HPDE6-E6E7 (cell line): ENCODE data around the gene SYT1.
A peak's percentile ranks its signal among the peaks of the same experiment; 100 is the strongest.

Experiments used
- DNase-seq: peaks from one replicate; pipeline ENCODE4 v3.0.0; 2011; ENCODE audit warnings: missing footprints; ENCODE audit errors: extremely low spot score

SYT1 gene

DNA sequence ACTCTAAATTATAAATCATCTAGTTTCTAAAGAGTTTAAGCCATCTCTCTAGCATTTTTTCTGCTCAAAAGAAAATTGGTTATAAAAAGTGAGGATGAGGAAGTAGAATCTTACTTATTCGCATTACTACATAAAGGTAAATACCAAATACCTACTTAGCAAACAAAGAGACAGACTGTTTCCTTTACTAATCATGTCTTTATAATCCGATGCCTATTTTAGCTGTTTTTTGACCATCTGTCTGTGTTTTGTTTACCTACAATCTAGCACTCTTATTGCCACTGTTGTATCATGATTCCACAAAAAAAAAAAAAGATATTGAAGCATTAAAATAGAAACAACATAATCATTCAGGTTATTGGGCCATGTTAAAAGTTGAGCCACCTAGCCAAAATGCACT lies 430.0 kb downstream of the SYT1 start:
- DNase-seq: no peak

DNA sequence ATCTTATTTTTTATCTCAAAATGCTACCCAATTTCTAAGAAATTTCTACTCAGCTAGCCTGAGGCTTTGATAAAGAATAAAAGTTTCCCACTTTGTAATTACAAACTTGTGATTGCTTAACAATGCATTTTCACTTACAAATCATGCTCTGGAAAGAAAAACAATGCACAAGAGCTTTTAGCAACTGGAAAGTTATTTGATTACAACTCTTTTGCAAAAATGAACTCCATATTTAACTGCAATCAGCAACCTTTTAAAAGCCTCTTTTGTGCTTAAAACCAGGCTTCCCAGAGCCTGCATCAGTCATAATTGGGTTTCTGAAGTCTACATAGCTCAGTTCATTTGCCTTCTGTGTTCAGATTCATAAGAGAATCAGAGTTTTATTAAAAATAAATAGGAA lies 431.0 kb downstream of the SYT1 start:
- DNase-seq: no peak

DNA sequence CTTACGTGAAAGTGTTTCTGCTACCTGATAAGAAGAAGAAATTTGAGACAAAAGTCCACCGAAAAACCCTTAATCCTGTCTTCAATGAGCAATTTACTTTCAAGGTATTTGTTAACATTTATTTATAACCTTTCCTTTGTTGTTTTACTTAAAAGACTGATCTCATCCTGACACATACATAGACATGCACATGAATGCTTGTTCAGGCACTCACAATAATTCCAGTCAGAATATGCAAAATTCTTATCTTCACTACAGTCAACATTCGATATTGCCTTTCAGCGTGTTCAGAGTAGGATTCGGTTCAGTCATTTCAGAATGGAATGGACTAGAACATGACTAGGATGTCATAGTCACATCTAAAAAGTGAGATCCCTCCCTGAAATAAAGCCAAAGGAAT lies 431.6 kb downstream of the SYT1 start:
- peak; percentile 2 for DNase-seq

DNA sequence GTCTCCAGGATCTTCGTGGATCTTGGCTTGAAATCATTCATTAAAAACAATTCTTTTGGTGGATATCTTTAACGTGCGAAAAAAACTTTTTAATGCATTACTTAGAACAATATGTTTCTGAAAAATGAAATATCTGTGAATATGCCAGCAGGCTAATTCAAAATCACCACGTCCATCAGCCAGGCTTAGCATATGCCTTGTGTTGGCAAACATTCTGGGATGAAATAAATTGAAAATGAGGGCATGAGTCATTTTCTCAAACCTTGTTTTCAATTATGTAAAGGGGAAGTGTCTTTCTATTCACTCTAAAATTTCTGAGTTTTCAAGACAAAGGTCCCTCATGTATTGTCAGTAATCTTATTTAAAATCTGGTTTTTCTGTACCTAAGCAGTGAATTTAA lies 432.3 kb downstream of the SYT1 start:
- DNase-seq: no peak

DNA sequence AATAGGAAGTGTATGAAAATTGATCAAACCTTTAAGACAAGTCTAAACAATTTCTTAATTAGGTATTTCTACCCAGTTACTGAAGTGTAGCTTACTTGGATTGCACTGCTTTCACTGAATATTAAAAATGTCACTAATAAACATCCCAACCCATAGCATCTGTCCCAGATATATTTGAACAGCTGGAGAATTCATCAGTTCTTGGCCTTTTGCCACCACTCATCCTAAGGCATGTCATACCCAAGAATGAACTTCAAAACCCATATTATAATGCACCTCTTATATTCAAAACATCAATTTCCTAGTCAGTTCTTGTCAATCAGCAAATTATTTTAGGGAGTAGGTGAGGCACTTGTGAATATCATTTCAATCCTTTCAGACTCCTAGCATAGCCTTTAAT lies 433.9 kb downstream of the SYT1 start:
- no peak for DNase-seq

DNA sequence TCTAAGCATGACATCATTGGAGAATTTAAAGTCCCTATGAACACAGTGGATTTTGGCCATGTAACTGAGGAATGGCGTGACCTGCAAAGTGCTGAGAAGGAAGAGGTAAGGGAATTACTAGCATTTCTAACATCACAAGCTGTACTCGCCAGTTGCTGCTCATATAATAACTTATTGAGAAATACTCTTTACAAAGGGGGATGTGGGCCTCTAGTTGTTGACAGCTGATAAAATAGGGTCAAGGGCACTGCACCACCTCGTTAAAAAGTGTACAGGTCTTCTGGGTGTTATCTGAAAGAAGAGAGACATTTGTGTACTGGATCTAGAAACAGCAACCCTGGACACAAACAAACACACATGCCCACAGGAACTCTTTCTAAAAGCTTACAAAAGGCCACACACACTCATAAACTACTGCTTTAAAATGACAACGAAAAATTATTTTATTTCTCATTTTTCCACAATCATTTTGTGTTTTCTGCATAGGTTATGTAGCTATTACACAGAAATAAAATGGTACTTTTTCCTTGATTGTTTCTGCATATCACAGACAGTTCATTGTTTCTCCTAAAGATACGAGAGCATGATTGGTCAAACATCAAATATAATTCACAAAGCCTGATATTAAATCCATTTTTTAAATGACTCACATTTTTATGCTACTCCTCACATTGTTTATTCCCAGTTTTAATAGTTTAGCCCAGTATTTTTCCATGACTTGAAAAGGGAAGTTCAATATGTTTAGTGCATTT lies 435.0 kb downstream of the SYT1 start:
- no peak for DNase-seq

DNA sequence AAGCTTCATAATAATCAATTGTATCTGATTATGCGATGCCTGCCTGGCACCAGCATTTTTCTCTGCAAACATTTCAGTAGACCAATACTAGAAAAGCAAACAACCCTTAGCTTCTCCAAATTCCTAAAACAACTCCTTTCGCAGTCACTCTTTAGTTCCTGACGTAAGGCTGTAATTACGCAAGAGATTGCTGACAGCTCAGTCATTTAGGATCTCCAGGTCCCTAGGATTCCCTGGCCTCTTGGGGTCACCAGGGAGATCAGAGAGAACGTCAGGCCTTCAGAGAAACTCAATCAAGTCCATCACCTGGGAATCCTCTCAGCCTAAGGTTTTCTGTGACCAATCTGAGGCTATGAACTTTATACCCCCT lies 435.6 kb downstream of the SYT1 start:
- DNase-seq: no peak

DNA sequence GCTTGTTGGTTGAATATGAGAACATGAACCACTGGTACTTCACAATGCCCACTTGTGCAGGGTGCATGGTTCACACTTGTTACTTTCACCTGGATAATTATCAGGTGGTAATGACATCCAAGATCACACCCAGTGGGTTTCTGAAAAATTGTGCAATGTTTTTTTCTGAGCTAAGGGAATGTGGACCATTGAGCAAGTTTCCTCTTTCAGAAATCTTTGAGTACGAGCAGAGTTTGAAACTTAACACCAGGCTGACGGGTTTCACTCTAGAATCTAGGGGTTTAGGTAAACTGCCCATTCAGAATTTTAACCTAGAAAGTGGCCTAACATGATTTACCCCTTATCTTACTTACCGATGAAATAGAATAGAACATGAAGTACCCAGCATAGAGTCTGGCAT lies 436.6 kb downstream of the SYT1 start:
- no peak for DNase-seq

DNA sequence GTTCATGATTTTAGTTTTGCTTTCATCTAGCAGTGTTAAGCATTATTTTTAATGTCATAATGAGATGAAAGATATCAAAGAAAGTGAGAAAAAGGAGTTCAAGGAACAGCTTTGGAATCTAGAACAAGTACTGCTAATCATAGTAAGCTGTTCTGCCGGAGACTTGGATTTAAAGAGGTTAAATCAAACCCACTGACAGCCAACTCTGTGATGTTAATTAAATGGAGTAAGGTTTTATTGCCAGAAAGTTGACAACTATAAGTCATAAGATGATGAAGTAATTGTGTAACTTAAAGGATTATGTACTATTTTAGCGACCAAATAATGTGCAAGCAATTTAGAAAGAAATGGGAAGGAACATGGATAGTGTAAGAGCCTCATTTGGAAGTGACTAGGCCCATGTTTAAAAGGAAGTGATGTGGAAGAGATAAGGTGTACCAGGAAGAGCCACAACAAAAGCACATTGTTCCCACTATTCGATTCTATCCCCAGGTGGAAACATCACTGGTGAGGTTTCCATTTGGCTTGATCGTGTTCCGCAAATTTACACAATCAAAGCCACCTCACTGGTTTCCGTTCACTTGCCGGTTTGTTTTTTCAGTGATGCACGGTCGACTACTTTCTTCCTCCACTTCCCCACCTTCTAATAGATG lies 437.7 kb downstream of the SYT1 start:
- no peak for DNase-seq

DNA sequence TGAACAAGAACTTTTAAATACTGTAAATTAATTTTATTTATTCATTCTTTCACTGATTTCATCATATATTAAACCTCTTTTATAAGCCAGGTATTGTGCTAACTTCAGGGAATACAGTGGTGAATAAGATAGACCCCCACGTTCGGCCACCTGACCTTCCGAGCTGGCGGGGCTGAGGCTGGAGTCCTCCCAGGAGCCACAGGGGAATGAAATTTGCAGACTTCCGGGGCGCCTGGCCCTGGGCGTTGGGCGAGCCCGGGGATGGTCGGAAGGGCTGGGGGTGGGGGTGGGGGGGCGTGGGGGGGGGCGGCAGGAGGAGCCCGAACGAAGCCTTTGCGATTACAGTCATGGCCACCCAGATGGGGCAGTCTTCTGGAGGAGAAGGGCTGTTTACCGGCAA lies 442.8 kb downstream of the SYT1 start:
- DNase-seq: no peak

DNA sequence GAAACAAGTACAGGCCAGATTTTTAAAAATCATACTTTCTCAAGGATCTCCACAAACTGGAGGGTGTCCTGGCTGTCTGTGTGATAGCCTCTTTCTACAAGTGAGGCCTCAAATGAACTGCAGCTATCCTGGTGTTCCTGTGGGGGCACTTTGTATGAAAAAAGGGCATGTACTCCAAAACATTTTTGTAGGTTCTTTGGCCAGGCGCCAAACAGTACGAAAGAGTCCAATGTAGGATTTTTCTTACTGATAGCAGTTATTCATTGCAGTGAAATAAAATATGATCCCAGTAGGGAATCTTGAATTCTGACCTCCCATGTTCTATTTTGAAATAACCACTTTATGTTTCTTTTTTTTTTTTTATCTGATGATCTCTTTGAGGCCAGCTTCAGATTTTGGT lies 444.5 kb downstream of the SYT1 start:
- DNase-seq: no peak

DNA sequence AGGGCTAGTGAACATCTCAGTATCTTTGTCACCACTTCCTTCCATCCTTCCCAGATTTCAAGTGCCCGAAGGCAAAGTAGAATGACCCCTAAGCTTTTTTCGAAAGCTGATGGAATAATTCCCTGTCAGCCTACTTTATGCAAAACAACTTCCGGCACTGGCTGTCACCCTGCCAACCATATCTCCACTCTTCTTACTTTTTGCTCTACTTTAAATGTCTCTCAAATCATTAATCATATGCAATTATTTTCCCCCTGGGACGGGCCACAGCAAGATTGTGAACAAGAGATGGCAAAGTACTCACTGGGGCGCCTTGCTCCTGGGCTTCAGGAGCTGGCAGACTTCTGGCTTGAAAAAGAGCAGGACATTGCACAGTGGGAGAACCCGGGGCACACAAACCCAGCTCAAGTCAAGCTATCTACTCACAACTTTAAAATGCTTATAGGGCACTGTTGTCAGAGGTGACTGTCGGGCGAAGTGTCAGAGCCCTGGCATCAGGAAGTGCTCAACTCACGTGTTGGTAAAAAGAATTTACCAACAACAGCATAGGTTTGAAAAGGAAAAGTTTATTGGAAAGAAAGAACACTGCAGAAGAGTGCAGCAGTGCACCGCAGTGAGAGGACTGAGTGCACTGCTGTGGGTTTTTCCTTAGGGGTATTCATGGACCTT lies 452.7 kb downstream of the SYT1 start:
- DNase-seq: no peak

DNA sequence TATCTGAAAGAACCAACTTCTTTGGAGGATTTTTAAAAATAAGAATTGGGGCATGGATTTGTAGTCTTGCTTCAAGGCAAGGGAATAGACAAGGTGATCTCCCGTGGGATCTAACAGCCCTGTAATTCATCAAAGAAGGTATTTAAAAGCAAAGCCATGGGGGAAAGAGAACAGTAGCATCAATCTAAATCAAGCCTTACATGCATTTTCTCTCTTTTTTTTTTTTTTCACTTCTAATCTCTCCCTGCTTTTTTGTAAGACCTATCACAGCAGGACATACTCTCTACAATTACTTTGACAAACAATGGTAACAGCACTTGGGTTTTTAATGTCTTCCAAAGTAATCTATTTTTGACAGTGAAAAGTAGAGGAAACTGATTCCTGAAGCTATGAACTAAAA lies 458.3 kb downstream of the SYT1 start:
- no peak for DNase-seq

DNA sequence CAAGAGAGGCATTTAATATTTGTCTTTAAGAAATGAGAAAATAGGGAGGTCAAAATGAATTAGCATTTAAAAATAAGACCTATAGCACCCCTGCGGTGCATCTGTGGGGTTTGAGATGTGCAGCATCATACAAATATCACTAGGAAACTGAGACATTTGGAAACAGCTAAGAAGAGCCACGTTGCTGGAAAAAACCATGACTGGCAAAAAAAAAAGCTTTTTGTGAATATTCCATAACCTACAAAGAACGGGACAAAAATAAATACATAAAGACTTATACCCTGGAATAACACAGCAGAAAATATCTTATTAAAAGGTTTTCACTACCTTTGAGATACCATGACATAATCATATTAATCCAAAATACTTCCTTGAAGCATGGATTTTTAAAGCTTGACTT lies 460.0 kb downstream of the SYT1 start:
- no peak for DNase-seq

DNA sequence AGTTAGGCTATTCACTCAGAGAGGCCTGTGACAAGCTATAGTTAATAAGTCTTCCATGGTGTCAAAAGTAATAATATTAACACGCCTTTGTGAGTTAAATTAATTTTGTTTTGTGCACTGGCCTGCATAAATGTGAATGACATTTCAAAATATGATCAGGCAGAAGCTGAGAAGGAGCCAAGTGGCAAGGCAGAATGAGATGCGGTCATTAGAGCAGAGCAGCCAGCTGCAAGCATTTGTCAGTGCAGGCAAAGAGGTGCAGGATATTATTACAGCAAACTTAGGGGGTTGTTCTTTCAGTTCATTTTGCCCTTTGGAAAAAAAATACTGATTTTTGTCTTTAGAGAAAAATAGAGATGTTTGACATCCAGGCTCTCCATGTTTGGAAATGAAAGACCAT lies 461.6 kb downstream of the SYT1 start:
- DNase-seq: no peak

DNA sequence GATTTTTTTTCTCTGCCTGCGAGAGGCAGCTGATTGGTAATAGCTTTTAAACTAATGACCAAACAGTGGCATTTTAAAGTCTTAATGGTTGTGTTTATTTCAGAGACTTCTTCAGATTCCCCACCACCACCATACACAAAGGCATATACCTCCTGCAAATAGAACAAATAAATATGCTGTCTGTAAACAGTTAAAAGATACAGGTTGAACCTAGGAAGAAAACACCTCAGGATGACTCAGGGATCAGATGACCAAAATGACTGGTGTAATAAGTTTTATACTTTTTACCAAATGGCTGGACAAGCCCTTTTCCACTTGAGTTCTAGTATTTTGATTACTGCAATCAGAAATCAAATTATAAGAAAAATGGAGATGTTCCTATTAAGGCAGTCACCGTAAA lies 462.1 kb downstream of the SYT1 start:
- no peak for DNase-seq

DNA sequence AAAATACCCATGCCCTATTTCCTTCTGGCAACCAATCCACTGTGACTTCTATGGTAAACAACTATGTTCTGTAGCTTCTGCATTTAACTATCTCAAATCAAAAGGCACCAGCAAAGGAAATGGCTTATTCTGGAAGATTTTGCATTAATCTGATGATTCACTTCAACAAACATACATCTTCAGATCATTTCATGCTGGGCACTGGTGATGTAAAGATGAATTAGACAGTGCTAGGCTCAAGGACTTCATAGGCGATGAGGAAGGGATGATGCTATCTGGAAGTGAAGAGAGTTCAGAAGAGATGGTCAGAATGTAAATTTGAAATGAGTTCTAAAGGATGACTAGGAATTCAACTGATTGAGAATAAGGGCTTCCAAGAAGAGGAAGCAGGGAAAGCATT lies 462.9 kb downstream of the SYT1 start:
- no peak for DNase-seq

DNA sequence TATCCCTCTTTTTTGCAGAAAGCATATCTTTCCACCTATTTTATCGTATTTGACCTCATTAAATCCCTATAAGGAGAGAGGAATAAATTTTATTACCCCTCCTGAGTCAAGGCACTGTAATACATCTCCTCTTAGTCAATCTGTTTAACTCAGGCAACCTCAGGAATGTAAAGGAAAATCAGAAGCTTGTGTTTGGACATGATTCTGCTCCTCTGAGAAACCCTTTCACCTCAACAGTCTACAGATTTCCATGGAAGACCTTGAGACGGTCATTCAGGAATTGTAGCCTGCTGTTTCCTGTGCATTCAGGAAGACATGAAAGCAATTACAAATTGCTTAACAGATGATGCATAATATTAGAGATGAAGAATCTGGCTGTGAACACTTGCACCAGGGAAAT lies 465.4 kb downstream of the SYT1 start:
- no peak for DNase-seq

DNA sequence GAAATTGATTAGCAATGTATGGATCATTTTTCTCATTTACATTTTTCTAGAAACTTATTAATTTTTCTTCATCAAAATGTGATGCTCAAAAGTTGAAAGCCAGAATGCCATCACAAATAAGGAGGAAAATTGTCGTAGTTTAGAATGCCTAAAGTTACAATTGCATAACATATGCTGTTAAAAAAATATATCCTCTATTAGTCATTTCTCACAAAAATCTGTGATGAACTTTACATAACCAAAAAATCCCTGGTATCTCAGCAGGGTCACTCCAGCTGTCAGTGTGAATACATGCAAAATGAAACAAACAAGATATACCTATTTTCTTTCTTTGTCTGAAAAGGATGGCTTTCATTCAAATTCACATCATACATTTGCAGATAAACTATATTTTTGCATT lies 467.3 kb downstream of the SYT1 start:
- no peak for DNase-seq

DNA sequence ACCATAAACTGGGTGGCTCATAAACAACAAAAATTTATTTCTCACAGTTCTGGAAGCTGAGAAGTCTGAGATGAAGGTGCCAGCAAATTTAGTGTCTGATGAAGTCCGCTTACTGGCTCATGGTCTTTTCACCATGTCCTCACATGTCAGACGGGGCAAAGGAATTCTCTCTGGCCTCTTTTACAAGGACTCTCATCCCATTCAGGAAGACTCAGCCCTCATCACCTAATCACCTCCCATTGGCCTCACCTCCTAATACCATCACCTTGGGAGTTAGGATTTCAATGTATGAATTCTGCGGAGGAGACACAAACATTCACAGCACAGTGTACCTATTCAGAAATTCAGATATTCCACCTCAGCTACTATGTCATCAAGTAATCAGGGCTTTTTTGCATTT lies 468.6 kb downstream of the SYT1 start:
- DNase-seq: no peak

DNA sequence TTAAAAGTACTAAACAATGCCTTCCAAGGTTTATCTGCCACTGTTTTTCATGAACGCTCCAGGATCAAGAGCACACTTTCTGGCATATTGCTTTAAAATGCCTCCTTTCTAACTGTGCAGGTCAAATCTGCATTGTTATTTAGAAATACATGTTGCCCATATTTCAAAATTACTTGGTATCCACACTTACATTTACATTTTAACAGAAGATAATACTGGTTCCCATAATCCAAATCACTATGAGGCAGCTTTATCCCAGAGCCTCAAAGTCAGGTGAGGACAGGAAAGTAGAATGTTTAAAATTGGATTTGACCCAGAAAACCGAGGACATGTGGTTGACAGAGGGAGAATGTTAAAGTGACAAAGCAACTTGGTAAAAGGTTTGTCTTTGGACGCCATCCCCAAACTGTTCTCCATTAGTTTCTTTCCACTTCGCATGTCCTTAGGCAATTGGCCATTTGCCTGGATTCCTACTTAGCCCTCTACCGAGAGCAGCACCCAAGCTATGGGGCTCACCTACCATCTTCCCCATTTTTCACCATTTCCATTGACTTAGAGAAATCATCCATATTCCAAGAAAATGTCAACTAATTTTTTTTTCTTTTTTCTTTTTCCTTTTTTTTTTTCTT lies 473.2 kb downstream of the SYT1 start:
- no peak for DNase-seq

DNA sequence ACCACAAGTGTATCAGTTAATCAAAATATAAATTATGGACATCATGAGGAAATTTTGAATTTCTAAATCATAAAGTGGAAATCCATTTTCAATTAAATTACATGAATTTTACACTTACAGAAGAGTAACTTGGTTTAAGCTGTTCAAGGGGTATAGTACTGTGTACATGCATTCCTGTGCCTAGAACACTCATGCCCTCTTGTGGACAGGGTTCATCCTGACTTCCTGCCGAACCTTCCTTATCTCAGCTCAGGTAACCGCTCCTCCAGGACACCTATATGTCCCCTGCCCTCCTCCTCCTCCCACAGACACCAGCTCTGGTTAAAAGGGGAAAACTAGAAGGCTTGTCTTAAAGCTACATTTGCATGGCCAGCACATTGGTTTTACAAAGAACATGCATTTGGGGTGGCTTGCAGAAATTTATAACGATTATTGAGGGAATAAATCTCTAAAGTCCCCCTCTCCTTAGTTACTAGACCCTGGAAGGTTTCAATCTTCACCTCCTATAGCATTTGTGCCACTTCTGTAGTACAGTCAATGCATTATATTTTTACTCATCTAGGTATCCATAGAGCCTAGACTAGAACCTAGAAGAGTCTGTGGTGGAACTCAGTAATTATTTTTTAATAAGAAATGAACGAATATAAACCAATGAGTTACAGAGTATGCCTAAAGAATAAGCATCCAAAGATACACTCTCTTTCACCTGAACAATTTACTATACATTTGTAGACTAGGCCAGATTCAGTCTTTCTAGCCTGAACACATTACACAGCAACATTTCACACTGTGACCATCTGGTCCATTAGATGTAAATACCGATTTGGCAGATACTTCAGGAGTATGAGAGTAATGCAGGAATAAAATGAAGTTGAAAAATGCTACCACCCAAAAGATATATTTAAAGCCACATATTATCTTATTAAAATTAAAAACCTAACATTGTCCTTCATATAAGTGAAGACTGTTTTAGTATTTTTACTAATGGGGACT lies 480.6 kb downstream of the SYT1 start:
- DNase-seq: peak; percentile 54
